Measurements from ENCODE around the gene MYOM3. TPM values are rescaled to one million over a fixed set of nuclear protein-coding genes. Genes with fewer than 3 reads are reported as not detected.
A peak's percentile ranks its signal among the peaks of the same experiment; 100 is the strongest.

MYOM3 gene
- total and polyA plus RNA-seq, 11 donors, result 76.7 to 379 (median 288) TPM

GRCh38 chr1:24022581-24023361, 89.2 kb downstream of the MYOM3 start:
- Histone ChIP-seq H3K9me3 (no peaks in the 10 kb centered on the region), H3K27me3 (no peaks in the 10 kb centered on the region), H3K27ac (peak overlapping the region in 11 of 12 donors; percentile 18 to 95 (median 88)), H3K4me3 (no peak overlapping the region), H3K36me3 (no peaks in the 10 kb centered on the region), H3K4me1 (peaks cover 0 to 54% (median 33%) of the 10 kb centered on the region in 12 donors)
- intact Hi-C loops (cut with DNase I), result loop anchor here in 5 of 10 donors (2.0 to 10.0 kb wide), 5 partner anchors 45 to 218 kb away; partner anchors contain the start of genes GALE (in 3 of the 5), PNRC2 (in 2 of the 5) and FUCA1 (in 1 of the 5)
- peak in 1 of 5 donors; percentile 59 for DNase-seq
- 73 to 84% (median 78%) methylated on average over 4 of the region's 4 CpGs for WGBS, 4 donors
- no peak for TF ChIP-seq POLR2A (IDR thresholded peaks at IDR 0.05)
- no peak for TF ChIP-seq CTCF (IDR thresholded peaks at IDR 0.05)
- ATAC-seq, result peak in 3 of 4 donors; percentile 9 to 52 (median 45)

GRCh38 chr1:24021403-24022266, 90.3 kb downstream of the MYOM3 start:
- TF ChIP-seq POLR2A (IDR thresholded peaks at IDR 0.05) (no peak), CTCF (IDR thresholded peaks at IDR 0.05) (no peak)
- no peak overlapping the region for H3K4me3 ChIP-seq
- no peaks in the 10 kb centered on the region for H3K36me3 ChIP-seq
- ATAC-seq (peak; percentile 7 to 47 (median 28)), DNase-seq (peak in 4 of 5 donors; percentile 41 to 59 (median 50))
- no peaks in the 10 kb centered on the region for H3K27me3 ChIP-seq
- WGBS, 4 donors, result 83 to 90% (median 84%) methylated on average over 7 of the region's 7 CpGs
- intact Hi-C loops (cut with DNase I), result loop anchor here in 6 of 10 donors (2.0 to 10.0 kb wide), 6 partner anchors 41 to 217 kb away; partner anchors contain the start of genes GALE (in 3 of the 6), PNRC2 (in 3 of the 6), FUCA1 (in 1 of the 6) and SRSF10 (in 1 of the 6)
- peaks cover under 1 to 64% (median 44%) of the 10 kb centered on the region in 12 donors for H3K4me1 ChIP-seq
- peak overlapping the region; percentile 16 to 95 (median 89) for H3K27ac ChIP-seq
- no peaks in the 10 kb centered on the region for H3K9me3 ChIP-seq

GRCh38 chr1:24020470-24020869, 91.5 kb downstream of the MYOM3 start:
- Histone ChIP-seq H3K9me3 (no peaks in the 10 kb centered on the region), H3K4me1 (peaks cover 3 to 76% (median 54%) of the 10 kb centered on the region in 12 donors), H3K4me3 (no peak overlapping the region), H3K36me3 (no peaks in the 10 kb centered on the region), H3K27me3 (no peaks in the 10 kb centered on the region), H3K27ac (peak overlapping the region in 11 of 12 donors; percentile 78 to 95 (median 90))
- ATAC-seq (no peak), DNase-seq (no peak)
- TF ChIP-seq CTCF (IDR thresholded peaks at IDR 0.05) (no peak), POLR2A (IDR thresholded peaks at IDR 0.05) (no peak)
- intact Hi-C loops (cut with DNase I), result loop anchor here in 6 of 10 donors (2.0 to 10.0 kb wide), 6 partner anchors 40 to 216 kb away; partner anchors contain the start of genes GALE (in 3 of the 6), PNRC2 (in 2 of the 6), FUCA1 (in 1 of the 6) and SRSF10 (in 1 of the 6)
- 75 to 90% (median 85%) methylated on average over 3 of the region's 3 CpGs for WGBS, 4 donors

Data from heart left ventricle (tissue), 16 donors.